Activated T-cell treated with anti-CD3 and anti-CD28 coated beads for 1 hour (primary cell): Measurements from ENCODE around the gene GPBP1L1.
"Not testable (repeated sequence)": the region's sequence is repeated elsewhere in the genome, so short reads cannot be mapped to it uniquely, and the experiment has no call there.

Source experiments
- DNase-seq: peaks from one replicate; pipeline ENCODE4 v3.0.0-alpha.2; 2020; ENCODE audit warnings: low read depth

GPBP1L1 gene

GRCh38 chr1:45686288-45687013 is at the start of gene GPBP1L1:
Gene GPBP1L1, minus strand, starts transcription at chr1:45686533. Its CDS starts 27,446 bp downstream, at chr1:45659087.
- DNase-seq: peak; percentile 96

GRCh38 chr1:45730780-45731319 is 44.5 kb upstream of the GPBP1L1 start:
- no peak for DNase-seq

- DNase-seq: no peak
Observed at GRCh38 chr1:45730075-45730779, 43.9 kb upstream of the GPBP1L1 start.

GRCh38 chr1:45726007-45726406 is 39.7 kb upstream of the GPBP1L1 start:
- DNase-seq: not testable (repeated sequence)

GRCh38 chr1:45723248-45723930 is 37.1 kb upstream of the GPBP1L1 start:
- DNase-seq: no peak

GRCh38 chr1:45722809-45723208 is 36.5 kb upstream of the GPBP1L1 start:
- no peak for DNase-seq

- DNase-seq: no peak
Observed at GRCh38 chr1:45721207-45721606, 34.9 kb upstream of the GPBP1L1 start.

GRCh38 chr1:45718289-45718688 is 32.0 kb upstream of the GPBP1L1 start:
- no peak for DNase-seq

- not testable (repeated sequence) for DNase-seq
Observed at GRCh38 chr1:45717386-45717785, 31.1 kb upstream of the GPBP1L1 start.

GRCh38 chr1:45716700-45717099 is 30.4 kb upstream of the GPBP1L1 start:
- no peak for DNase-seq

GRCh38 chr1:45713711-45714110 is 27.4 kb upstream of the GPBP1L1 start:
- DNase-seq: no peak

- no peak for DNase-seq
Observed at GRCh38 chr1:45704637-45705036, 18.3 kb upstream of the GPBP1L1 start.

GRCh38 chr1:45694823-45695222 is 8.5 kb upstream of the GPBP1L1 start:
- DNase-seq: no peak

GRCh38 chr1:45693811-45694210 is 7.5 kb upstream of the GPBP1L1 start:
- not testable (repeated sequence) for DNase-seq

GRCh38 chr1:45687754-45688740 is 1.7 kb upstream of the GPBP1L1 start, which contains the start of gene TMEM69:
Gene TMEM69, plus strand, starts transcription at chr1:45688181. Its CDS starts 2,888 bp downstream, at chr1:45691069.
- DNase-seq: peak; percentile 63

- peak; percentile 92 for DNase-seq
Observed at GRCh38 chr1:45687014-45687753, 851 bp upstream of the GPBP1L1 start.

GRCh38 chr1:45686015-45686287 is 382 bp downstream of the GPBP1L1 start:
- DNase-seq: peak; percentile 62

GRCh38 chr1:45685308-45686014 is 872 bp downstream of the GPBP1L1 start:
- no peak for DNase-seq

GRCh38 chr1:45684402-45684801 is 1.9 kb downstream of the GPBP1L1 start:
- DNase-seq: no peak

GRCh38 chr1:45682942-45683341 is 3.4 kb downstream of the GPBP1L1 start:
- no peak for DNase-seq
